ENCODE measurements around the gene PLXDC2. TPM values are rescaled to one million over a fixed set of nuclear protein-coding genes. Genes with fewer than 3 reads are reported as not detected.

Gene PLXDC2
- total RNA-seq, 6 experiments from 2014 or later = 4.1 to 6.5 (median 5.3) TPM

DNA sequence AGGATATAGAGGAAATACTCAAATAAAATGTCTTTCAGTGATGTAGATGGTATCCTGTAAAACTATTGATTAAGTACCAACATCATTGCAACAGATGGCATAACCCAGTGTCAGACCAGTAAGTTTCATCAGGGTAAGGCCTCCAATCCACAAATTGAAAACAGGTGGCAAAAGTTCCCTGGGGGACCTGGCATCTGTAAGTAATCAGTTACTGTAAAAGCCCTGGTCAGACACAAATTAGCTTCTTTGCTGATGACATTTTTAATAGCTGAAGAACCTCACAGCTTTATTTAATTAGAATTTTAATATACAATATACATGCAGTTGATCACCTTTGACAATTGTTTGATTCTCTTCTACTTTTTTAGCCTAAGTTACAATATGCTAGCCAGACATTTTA, 152.5 kb downstream of the PLXDC2 start:
- H3K27me3 ChIP-seq = no peaks in the 10 kb centered on the region
- TF ChIP-seq, protein P1, sequence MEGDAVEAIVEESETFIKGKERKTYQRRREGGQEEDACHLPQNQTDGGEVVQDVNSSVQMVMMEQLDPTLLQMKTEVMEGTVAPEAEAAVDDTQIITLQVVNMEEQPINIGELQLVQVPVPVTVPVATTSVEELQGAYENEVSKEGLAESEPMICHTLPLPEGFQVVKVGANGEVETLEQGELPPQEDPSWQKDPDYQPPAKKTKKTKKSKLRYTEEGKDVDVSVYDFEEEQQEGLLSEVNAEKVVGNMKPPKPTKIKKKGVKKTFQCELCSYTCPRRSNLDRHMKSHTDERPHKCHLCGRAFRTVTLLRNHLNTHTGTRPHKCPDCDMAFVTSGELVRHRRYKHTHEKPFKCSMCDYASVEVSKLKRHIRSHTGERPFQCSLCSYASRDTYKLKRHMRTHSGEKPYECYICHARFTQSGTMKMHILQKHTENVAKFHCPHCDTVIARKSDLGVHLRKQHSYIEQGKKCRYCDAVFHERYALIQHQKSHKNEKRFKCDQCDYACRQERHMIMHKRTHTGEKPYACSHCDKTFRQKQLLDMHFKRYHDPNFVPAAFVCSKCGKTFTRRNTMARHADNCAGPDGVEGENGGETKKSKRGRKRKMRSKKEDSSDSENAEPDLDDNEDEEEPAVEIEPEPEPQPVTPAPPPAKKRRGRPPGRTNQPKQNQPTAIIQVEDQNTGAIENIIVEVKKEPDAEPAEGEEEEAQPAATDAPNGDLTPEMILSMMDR (IDR thresholded peaks at IDR 0.05) = no peak
- no peak for TF ChIP-seq POLR2A (IDR thresholded peaks at IDR 0.05)
- intact Hi-C loops (cut with DNase I) = no loop called here
- H3K4me1 ChIP-seq = no peaks in the 10 kb centered on the region
- H3K9me3 ChIP-seq = no peaks in the 10 kb centered on the region
- H3K27ac ChIP-seq = no peak overlapping the region
- no peaks in the 10 kb centered on the region for H3K36me3 ChIP-seq
- ATAC-seq (no peak), DNase-seq (no peak)
- H3K4me3 ChIP-seq = no peak overlapping the region

DNA sequence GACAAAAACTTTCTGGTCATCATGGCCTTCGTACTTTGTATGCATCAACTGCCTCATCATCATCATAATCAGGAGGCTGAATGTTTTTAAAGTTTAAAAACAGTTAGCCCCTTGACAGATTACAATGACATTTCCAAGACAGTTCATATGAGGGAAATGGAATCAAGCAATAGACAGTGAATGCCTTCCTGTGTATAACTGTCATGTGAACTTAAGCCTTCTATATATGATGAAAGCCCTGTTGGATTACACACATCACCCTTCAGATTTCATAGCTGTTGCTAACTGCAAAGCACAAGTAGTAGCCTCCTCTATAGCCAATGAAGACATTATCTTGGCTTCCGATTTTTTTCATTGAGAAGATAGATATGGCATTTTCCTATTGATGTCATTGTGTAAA, 154.0 kb downstream of the PLXDC2 start:
- Histone ChIP-seq H3K36me3 (no peaks in the 10 kb centered on the region), H3K4me3 (no peak overlapping the region), H3K4me1 (peaks cover 0 to 8% (median 0%) of the 10 kb centered on the region in 4 donors), H3K27ac (no peak overlapping the region), H3K27me3 (no peaks in the 10 kb centered on the region), H3K9me3 (no peaks in the 10 kb centered on the region)
- DNase-seq (no peak), ATAC-seq (no peak)
- 80% methylated on average over 2 of the region's 2 CpGs for WGBS (ENCODE audit: insufficient coverage, low coverage, low lambda C conversion rate, missing lambda C conversion rate)
- TF ChIP-seq, protein P1 (IDR thresholded peaks at IDR 0.05) = no peak
- TF ChIP-seq POLR2A (IDR thresholded peaks at IDR 0.05) = no peak
- intact Hi-C loops (cut with DNase I) = no loop called here

DNA sequence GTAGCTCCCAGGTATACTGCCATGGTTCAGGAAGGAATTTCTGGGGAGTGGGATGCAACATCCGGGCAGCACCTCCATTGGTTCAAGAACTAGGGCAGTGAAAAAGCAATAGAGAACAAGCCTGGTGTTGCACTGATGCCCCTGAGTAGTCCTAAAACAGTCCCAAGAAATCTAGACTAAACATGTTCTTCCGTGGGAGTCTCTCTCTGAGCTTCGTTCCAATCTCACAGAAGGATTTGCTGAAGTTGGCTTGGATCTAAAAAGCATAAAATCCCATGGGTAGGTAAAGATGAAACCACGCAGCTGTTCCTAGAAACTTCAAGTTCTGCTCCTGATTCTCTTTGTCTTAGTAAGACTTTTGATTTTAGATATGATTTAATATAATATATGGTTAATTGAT, 154.5 kb downstream of the PLXDC2 start:
- H3K27me3 ChIP-seq = no peaks in the 10 kb centered on the region
- ATAC-seq = no peak
- peaks cover 0 to 8% (median 0%) of the 10 kb centered on the region in 4 donors for H3K4me1 ChIP-seq
- no peaks in the 10 kb centered on the region for H3K36me3 ChIP-seq
- no peak overlapping the region for H3K4me3 ChIP-seq
- no peaks in the 10 kb centered on the region for H3K9me3 ChIP-seq
- intact Hi-C loops (cut with DNase I) = no loop called here
- TF ChIP-seq POLR2A (IDR thresholded peaks at IDR 0.05) = no peak
- TF ChIP-seq, protein P1 (IDR thresholded peaks at IDR 0.05) = no peak
- no peak overlapping the region for H3K27ac ChIP-seq
- 70% methylated on average over 4 of the region's 4 CpGs for WGBS (ENCODE audit: insufficient coverage, low coverage, low lambda C conversion rate, missing lambda C conversion rate)
- DNase-seq = no peak

DNA sequence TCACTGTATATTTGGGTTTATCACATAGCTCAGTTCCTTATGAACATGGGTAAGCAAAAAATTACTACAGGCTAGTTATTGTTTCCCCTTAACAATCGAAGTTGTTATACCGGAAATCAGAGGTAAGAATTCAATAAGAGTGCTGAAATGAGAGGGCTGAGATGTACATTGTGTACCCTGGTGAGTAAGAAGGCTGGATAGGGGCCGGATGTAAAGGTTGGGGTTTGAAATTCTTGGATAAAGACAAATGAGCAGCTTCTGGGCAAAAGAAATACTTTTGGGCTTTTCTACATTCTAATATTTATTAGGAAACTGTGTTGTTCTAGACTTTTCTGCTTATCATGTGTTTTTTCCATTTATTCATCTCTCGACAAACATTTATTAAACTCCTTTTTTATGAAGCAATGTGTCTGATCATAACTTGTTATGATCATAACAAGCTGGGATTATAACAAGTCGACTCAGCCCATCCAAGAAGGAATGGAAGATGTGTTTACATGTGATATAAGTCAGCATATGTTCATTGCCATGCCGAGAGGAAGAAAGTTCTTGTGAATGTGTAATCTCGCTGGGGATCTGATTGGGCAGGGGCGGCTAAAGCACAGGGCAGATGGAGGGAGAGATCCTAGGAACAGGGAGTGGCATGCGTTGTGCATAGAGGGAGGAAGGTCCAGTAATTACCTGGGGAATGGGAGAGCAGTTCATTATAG, 155.3 kb downstream of the PLXDC2 start:
- TF ChIP-seq POLR2A (IDR thresholded peaks at IDR 0.05) = no peak
- TF ChIP-seq, protein P1 (IDR thresholded peaks at IDR 0.05) = no peak
- no peaks in the 10 kb centered on the region for H3K36me3 ChIP-seq
- 67% methylated on average over 9 of the region's 9 CpGs for WGBS (ENCODE audit: insufficient coverage, low coverage, low lambda C conversion rate, missing lambda C conversion rate)
- ATAC-seq = no peak
- H3K4me1 ChIP-seq = peaks cover 0 to 8% (median 0%) of the 10 kb centered on the region in 4 donors
- DNase-seq = no peak
- H3K9me3 ChIP-seq = no peaks in the 10 kb centered on the region
- H3K4me3 ChIP-seq = no peak overlapping the region
- intact Hi-C loops (cut with DNase I) = no loop called here
- no peak overlapping the region for H3K27ac ChIP-seq
- no peaks in the 10 kb centered on the region for H3K27me3 ChIP-seq
